ENCODE results near the gene MEIS2. TPM values are rescaled to one million over a fixed set of nuclear protein-coding genes. Genes with fewer than 3 reads are reported as not detected.

MEIS2 gene
- polyA plus RNA-seq (2012; ENCODE audit: insufficient read length, low read depth), result 45.3 TPM

- TF ChIP-seq TAF1 (IDR thresholded peaks at IDR 0.05; ENCODE audit: borderline replicate concordance, insufficient read depth, low read length), result peak; percentile 81; the same call in 1 of the 2 replicates
- peak; percentile 79 for TF ChIP-seq POLR2AphosphoS5 (IDR thresholded peaks at IDR 0.05; ENCODE audit: low read depth, low read length)
- peak; percentile 80 for TF ChIP-seq FOXP2 (optimal IDR thresholded peaks at IDR 0.05; ENCODE audit: borderline replicate concordance, extremely low read depth, extremely low read length, insufficient read depth)
- TF ChIP-seq REST (IDR thresholded peaks at IDR 0.05; ENCODE audit: insufficient read depth in 1 of 2, low read depth in 2 of 2, low read length in 2 of 2), result peak; percentile 39 to 56; a peak in 1 of 4 replicates
- TF ChIP-seq SIN3A (IDR thresholded peaks at IDR 0.05; ENCODE audit: borderline replicate concordance, insufficient read depth, low read length), result peak; percentile 90; the same call in 1 of the 2 replicates
Observed at GRCh38 chr15:37100109-37100965, at the start of gene MEIS2. MEIS2 (minus strand) TSS chr15:37100549; CDS start chr15:37099466, 1,083 bp downstream.

GRCh38 chr15:37149146-37149545, 48.8 kb upstream of the MEIS2 start:
- TF ChIP-seq TAF1 (IDR thresholded peaks at IDR 0.05; ENCODE audit: borderline replicate concordance, insufficient read depth, low read length) (no peak), SIN3A (IDR thresholded peaks at IDR 0.05; ENCODE audit: borderline replicate concordance, insufficient read depth, low read length) (no peak), FOXP2 (optimal IDR thresholded peaks at IDR 0.05; ENCODE audit: borderline replicate concordance, extremely low read depth, extremely low read length, insufficient read depth) (no peak)

- TF ChIP-seq FOXP2 (optimal IDR thresholded peaks at IDR 0.05; ENCODE audit: borderline replicate concordance, extremely low read depth, extremely low read length, insufficient read depth), result no peak
- TF ChIP-seq SIN3A (IDR thresholded peaks at IDR 0.05; ENCODE audit: borderline replicate concordance, insufficient read depth, low read length), result no peak
- no peak for TF ChIP-seq POLR2AphosphoS5 (IDR thresholded peaks at IDR 0.05; ENCODE audit: low read depth, low read length)
- no peak for TF ChIP-seq REST (IDR thresholded peaks at IDR 0.05; ENCODE audit: insufficient read depth in 1 of 2, low read depth in 2 of 2, low read length in 2 of 2)
- TF ChIP-seq TAF1 (IDR thresholded peaks at IDR 0.05; ENCODE audit: borderline replicate concordance, insufficient read depth, low read length), result no peak
Observed at GRCh38 chr15:37148714-37149113, 48.4 kb upstream of the MEIS2 start.

GRCh38 chr15:37143351-37143750, 43.0 kb upstream of the MEIS2 start:
- TF ChIP-seq REST (IDR thresholded peaks at IDR 0.05; ENCODE audit: insufficient read depth in 1 of 2, low read depth in 2 of 2, low read length in 2 of 2), result no peak
- no peak for TF ChIP-seq SIN3A (IDR thresholded peaks at IDR 0.05; ENCODE audit: borderline replicate concordance, insufficient read depth, low read length)
- TF ChIP-seq POLR2AphosphoS5 (IDR thresholded peaks at IDR 0.05; ENCODE audit: low read depth, low read length), result no peak
- no peak for TF ChIP-seq TAF1 (IDR thresholded peaks at IDR 0.05; ENCODE audit: borderline replicate concordance, insufficient read depth, low read length)

- TF ChIP-seq SIN3A (IDR thresholded peaks at IDR 0.05; ENCODE audit: borderline replicate concordance, insufficient read depth, low read length), result no peak
- TF ChIP-seq TAF1 (IDR thresholded peaks at IDR 0.05; ENCODE audit: borderline replicate concordance, insufficient read depth, low read length), result no peak
- TF ChIP-seq POLR2AphosphoS5 (IDR thresholded peaks at IDR 0.05; ENCODE audit: low read depth, low read length), result no peak
- no peak for TF ChIP-seq REST (IDR thresholded peaks at IDR 0.05; ENCODE audit: insufficient read depth in 1 of 2, low read depth in 2 of 2, low read length in 2 of 2)
- TF ChIP-seq FOXP2 (optimal IDR thresholded peaks at IDR 0.05; ENCODE audit: borderline replicate concordance, extremely low read depth, extremely low read length, insufficient read depth), result no peak
Observed at GRCh38 chr15:37142371-37142770, 42.0 kb upstream of the MEIS2 start.
